ENCODE measurements around the gene MSI1.
A peak's percentile ranks its signal among the peaks of the same experiment; 100 is the strongest.

Gene MSI1

DNA sequence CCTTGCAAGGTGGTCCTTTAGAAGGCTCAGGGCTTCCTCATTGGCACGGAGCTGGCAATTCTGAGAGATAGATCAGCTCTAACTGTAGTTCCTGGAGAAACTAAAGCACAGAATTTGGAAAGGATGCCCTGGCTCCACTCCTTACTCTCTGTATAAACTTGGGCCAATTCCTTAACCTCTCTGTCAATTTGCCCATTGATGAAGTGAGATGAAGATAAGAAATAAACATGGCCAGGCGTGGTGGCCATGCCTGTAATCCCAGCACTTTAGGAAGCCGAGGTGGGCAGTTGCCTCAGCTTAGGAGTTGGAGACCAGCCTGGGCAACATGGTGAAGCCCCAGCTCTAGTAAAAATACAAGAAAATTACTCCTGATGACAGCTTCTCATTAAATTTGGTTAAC is 34.9 kb upstream of the MSI1 start:
- Histone ChIP-seq H3K36me3 (ENCODE audit: control insufficient read depth, insufficient read depth, low read length) (no peaks in the 10 kb centered on the region), H3K4me3 (ENCODE audit: insufficient read depth, low read depth, low read length) (no peak overlapping the region), H3K9me3 (ENCODE audit: control insufficient read depth, low read length) (no peaks in the 10 kb centered on the region), H3K4me1 (ENCODE audit: control insufficient read depth, insufficient read depth, low read length) (peaks cover 11% of the 10 kb centered on the region), H3K27me3 (ENCODE audit: control insufficient read depth, insufficient read depth, low read length, poor library complexity, severe bottlenecking) (no peaks in the 10 kb centered on the region), H3K27ac (ENCODE audit: insufficient read depth, low read depth, low read length, poor library complexity, severe bottlenecking) (no peak overlapping the region)
- WGBS, 2 experiments: 93 to 99% methylated on average over 3 of the region's 3 CpGs

DNA sequence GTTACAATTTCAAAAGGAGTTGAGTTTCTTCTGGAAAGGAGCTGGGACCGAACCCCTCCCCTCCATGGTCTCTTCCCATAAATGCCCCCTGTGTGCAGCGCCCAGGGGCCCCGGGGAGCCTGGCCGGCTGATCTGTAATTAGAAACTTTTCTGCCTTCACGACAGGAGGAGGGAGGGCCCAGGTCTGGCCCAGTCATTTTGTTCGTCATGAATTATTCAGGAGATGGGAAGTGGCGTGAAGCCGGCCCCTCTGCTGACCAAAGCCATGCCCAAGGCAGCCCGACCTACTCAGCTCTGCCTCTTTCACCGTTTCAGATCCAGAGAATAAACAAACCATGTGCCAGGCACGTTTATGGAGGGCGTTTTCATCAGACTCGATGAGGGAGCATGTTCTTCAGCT is 33.3 kb upstream of the MSI1 start:
- Histone ChIP-seq H3K27me3 (ENCODE audit: control insufficient read depth, insufficient read depth, low read length, poor library complexity, severe bottlenecking) (no peaks in the 10 kb centered on the region), H3K27ac (ENCODE audit: insufficient read depth, low read depth, low read length, poor library complexity, severe bottlenecking) (peak overlapping the region; percentile 80), H3K36me3 (ENCODE audit: control insufficient read depth, insufficient read depth, low read length) (no peaks in the 10 kb centered on the region), H3K4me1 (ENCODE audit: control insufficient read depth, insufficient read depth, low read length) (peaks cover 27% of the 10 kb centered on the region), H3K4me3 (ENCODE audit: insufficient read depth, low read depth, low read length) (no peak overlapping the region), H3K9me3 (ENCODE audit: control insufficient read depth, low read length) (no peaks in the 10 kb centered on the region)
- WGBS, 2 experiments: 16 to 17% methylated on average over 13 of the region's 13 CpGs

GRCh38 chr12:120399531-120399930 is 30.6 kb upstream of the MSI1 start:
- H3K27me3 ChIP-seq (ENCODE audit: control insufficient read depth, insufficient read depth, low read length, poor library complexity, severe bottlenecking): no peaks in the 10 kb centered on the region
- 91% methylated on average over 4 to 5 of the region's 5 CpGs for WGBS, 2 experiments

DNA sequence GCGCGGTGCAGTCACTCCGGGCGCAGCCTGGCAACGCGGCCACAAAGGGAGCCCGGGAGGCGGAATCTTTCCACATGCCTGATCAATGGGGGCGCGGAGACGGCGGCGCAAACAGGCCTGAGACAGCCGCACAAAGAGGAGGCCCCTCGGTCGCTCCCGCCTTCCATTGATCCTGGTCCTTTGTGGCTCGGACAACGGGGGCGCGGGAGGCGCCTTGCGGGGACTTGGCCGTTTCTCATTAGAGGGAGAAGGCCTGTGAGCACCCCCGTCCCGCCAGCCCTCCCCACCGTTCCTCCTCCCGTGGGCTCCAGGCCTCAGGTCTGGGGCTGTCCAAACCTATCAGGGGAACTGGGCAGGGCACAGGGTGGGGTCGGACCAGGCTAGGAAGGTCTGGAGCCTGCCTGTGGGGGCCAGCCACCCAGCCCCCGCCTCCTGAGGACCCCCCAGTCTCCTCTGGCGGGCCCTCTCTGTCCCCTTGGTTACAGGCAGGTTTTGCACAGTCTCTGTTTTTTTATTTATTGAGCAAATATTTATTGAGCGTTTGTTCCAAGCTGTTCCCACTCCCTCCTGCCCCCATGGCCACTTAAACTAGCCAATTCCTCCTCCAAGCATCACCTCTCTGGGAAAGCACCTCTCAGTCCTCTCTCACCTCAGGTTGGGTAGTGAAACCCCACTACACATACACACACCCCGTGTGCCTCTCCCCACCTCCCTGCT is 29.0 kb upstream of the MSI1 start:
- peaks cover 33% of the 10 kb centered on the region for H3K4me1 ChIP-seq (ENCODE audit: control insufficient read depth, insufficient read depth, low read length)
- H3K27me3 ChIP-seq (ENCODE audit: control insufficient read depth, insufficient read depth, low read length, poor library complexity, severe bottlenecking): no peaks in the 10 kb centered on the region
- no peaks in the 10 kb centered on the region for H3K36me3 ChIP-seq (ENCODE audit: control insufficient read depth, insufficient read depth, low read length)
- no peaks in the 10 kb centered on the region for H3K9me3 ChIP-seq (ENCODE audit: control insufficient read depth, low read length)
- WGBS, 2 experiments: 64% methylated on average over 33 of the region's 33 CpGs
- H3K4me3 ChIP-seq (ENCODE audit: insufficient read depth, low read depth, low read length): no peak overlapping the region
- H3K27ac ChIP-seq (ENCODE audit: insufficient read depth, low read depth, low read length, poor library complexity, severe bottlenecking): peak overlapping the region; percentile 89

More at GRCh38 chr12:120399531-120399930, 30.6 kb upstream of the MSI1 start:
- H3K36me3 ChIP-seq (ENCODE audit: control insufficient read depth, insufficient read depth, low read length): no peaks in the 10 kb centered on the region
- H3K4me1 ChIP-seq (ENCODE audit: control insufficient read depth, insufficient read depth, low read length): peaks cover 28% of the 10 kb centered on the region
- no peak overlapping the region for H3K27ac ChIP-seq (ENCODE audit: insufficient read depth, low read depth, low read length, poor library complexity, severe bottlenecking)
- H3K9me3 ChIP-seq (ENCODE audit: control insufficient read depth, low read length): no peaks in the 10 kb centered on the region
- H3K4me3 ChIP-seq (ENCODE audit: insufficient read depth, low read depth, low read length): no peak overlapping the region

DNA sequence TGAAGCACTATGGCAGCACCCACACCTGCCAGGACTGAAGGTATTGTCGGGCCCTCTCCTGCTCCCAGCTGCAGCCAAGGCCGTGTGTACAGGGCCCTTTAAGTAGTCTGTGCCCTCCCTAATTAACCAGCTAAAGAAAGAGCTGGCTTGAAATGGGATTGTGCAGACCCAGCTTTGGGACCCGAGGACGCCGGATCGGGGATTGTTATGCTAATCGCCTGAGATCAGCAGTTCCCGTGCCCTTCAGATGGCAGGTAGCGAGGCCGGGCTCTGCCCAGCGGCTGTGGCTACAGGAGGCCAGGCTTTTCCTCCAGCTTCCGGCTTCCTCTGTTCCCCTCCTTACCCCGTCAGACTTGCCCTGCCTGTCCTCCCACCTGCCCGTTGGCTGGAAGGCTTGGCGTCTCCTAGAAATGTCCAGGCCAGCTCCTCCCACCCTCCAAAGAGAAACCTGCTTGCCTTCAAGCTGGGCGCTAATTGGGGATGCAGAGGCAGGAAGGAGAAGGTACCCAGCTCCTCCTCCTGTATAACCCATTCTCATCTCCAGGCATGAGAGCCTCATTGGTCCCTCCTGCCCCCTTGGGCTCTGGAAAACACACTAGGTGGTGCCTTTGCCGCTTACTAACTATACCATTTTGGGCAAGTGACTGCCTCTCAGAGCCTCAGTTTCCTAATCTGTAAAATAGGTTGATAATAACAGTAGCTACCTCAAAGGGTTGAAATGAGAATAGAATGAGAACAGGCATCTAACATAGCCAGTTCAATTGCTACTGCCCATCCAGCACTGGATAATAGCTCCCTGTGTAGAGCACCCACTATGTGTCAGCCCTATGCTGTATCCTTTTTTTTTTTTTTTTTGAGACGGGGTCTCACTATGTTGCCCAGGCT is 25.8 kb upstream of the MSI1 start:
- no peaks in the 10 kb centered on the region for H3K27me3 ChIP-seq (ENCODE audit: control insufficient read depth, insufficient read depth, low read length, poor library complexity, severe bottlenecking)
- H3K4me3 ChIP-seq (ENCODE audit: insufficient read depth, low read depth, low read length): peak overlapping the region; percentile 12
- H3K9me3 ChIP-seq (ENCODE audit: control insufficient read depth, low read length): no peaks in the 10 kb centered on the region
- H3K27ac ChIP-seq (ENCODE audit: insufficient read depth, low read depth, low read length, poor library complexity, severe bottlenecking): peak overlapping the region; percentile 3
- H3K36me3 ChIP-seq (ENCODE audit: control insufficient read depth, insufficient read depth, low read length): no peaks in the 10 kb centered on the region
- peaks cover 23% of the 10 kb centered on the region for H3K4me1 ChIP-seq (ENCODE audit: control insufficient read depth, insufficient read depth, low read length)
- 13% methylated on average over 18 of the region's 18 CpGs for WGBS, 2 experiments

GRCh38 chr12:120390540-120391120 is 21.7 kb upstream of the MSI1 start:
- 93 to 95% methylated on average over 1 of the region's 1 CpG for WGBS, 2 experiments
- Histone ChIP-seq H3K27ac (ENCODE audit: insufficient read depth, low read depth, low read length, poor library complexity, severe bottlenecking) (no peak overlapping the region), H3K27me3 (ENCODE audit: control insufficient read depth, insufficient read depth, low read length, poor library complexity, severe bottlenecking) (no peaks in the 10 kb centered on the region), H3K36me3 (ENCODE audit: control insufficient read depth, insufficient read depth, low read length) (no peaks in the 10 kb centered on the region), H3K9me3 (ENCODE audit: control insufficient read depth, low read length) (no peaks in the 10 kb centered on the region), H3K4me3 (ENCODE audit: insufficient read depth, low read depth, low read length) (no peak overlapping the region), H3K4me1 (ENCODE audit: control insufficient read depth, insufficient read depth, low read length) (peaks cover 12% of the 10 kb centered on the region)

DNA sequence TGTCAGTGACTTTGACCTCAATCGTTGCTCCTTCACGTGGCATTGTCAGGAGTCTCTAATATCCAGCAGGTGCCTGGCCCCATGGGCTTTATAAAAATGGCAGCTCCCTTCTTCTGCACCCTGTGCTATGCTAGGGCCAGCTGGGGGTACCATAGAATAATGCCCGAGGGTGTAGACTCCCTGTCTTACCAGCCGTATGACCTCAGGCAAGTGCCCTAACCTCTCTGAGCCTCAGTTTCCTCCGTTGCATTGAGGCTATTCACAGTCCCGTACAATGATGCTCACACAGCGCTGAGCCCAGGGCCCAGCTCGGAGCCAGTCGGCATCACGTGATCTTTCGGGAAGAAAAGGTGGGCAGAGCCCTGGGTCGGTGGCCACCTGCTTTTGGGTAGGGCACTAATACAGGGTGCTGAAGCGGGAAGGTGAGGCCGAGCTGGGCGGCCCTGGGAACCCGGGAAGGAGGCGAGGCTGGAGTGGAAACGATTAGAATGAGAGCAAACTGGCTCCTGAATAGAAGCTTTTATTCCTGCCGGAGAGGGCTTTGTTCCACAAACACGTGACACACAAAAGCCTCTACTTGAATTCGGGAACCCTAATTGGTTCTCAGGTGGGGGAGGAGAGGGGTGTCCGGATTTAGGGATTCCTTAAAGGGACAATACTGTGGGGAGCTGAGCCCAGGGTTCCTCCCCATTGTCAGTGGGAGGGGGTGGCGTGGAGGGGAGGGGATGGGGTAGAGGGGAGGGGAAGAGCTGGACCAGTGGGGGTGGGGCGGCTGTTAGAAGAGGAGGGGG is 19.9 kb upstream of the MSI1 start:
- Histone ChIP-seq H3K9me3 (ENCODE audit: control insufficient read depth, low read length) (no peaks in the 10 kb centered on the region), H3K27ac (ENCODE audit: insufficient read depth, low read depth, low read length, poor library complexity, severe bottlenecking) (peak overlapping the region; percentile 83), H3K4me1 (ENCODE audit: control insufficient read depth, insufficient read depth, low read length) (peaks cover 6% of the 10 kb centered on the region), H3K27me3 (ENCODE audit: control insufficient read depth, insufficient read depth, low read length, poor library complexity, severe bottlenecking) (no peaks in the 10 kb centered on the region), H3K36me3 (ENCODE audit: control insufficient read depth, insufficient read depth, low read length) (no peaks in the 10 kb centered on the region), H3K4me3 (ENCODE audit: insufficient read depth, low read depth, low read length) (peak overlapping the region; percentile 12)
- WGBS, 2 experiments: 3% methylated on average over 24 of the region's 24 CpGs

GRCh38 chr12:120381752-120382419 is 12.9 kb upstream of the MSI1 start:
- Histone ChIP-seq H3K27ac (ENCODE audit: insufficient read depth, low read depth, low read length, poor library complexity, severe bottlenecking) (no peak overlapping the region), H3K36me3 (ENCODE audit: control insufficient read depth, insufficient read depth, low read length) (no peaks in the 10 kb centered on the region), H3K4me1 (ENCODE audit: control insufficient read depth, insufficient read depth, low read length) (peaks cover 2% of the 10 kb centered on the region), H3K9me3 (ENCODE audit: control insufficient read depth, low read length) (no peaks in the 10 kb centered on the region), H3K27me3 (ENCODE audit: control insufficient read depth, insufficient read depth, low read length, poor library complexity, severe bottlenecking) (no peaks in the 10 kb centered on the region), H3K4me3 (ENCODE audit: insufficient read depth, low read depth, low read length) (no peak overlapping the region)
- 89 to 90% methylated on average over 6 of the region's 6 CpGs for WGBS, 2 experiments

- Histone ChIP-seq H3K4me3 (ENCODE audit: insufficient read depth, low read depth, low read length) (no peak overlapping the region), H3K9me3 (ENCODE audit: control insufficient read depth, low read length) (no peaks in the 10 kb centered on the region), H3K27me3 (ENCODE audit: control insufficient read depth, insufficient read depth, low read length, poor library complexity, severe bottlenecking) (no peaks in the 10 kb centered on the region), H3K27ac (ENCODE audit: insufficient read depth, low read depth, low read length, poor library complexity, severe bottlenecking) (no peak overlapping the region), H3K4me1 (ENCODE audit: control insufficient read depth, insufficient read depth, low read length) (peaks cover 15% of the 10 kb centered on the region), H3K36me3 (ENCODE audit: control insufficient read depth, insufficient read depth, low read length) (no peaks in the 10 kb centered on the region)
- 88 to 98% methylated on average over 2 to 3 of the region's 5 CpGs for WGBS, 2 experiments
These were observed 9.1 kb upstream of the MSI1 start for GRCh38 chr12:120378036-120378435.

Measured in ectodermal cell (in vitro differentiated cells).